IMR-90 (cell line): Measurements from ENCODE around the gene CKMT1B.
"Not testable (repeated sequence)": the region's sequence is repeated elsewhere in the genome, so short reads cannot be mapped to it uniquely, and the experiment has no call there.

Source experiments
- CHD1 ChIP-seq: IDR thresholded peaks from 2 replicates; pipeline ENCODE4 v1.6.1; 2012; ENCODE audit warnings: low read depth, low read length, improper control_type of control experiment
- FOS ChIP-seq: fragments of 150-350 bp; IDR thresholded peaks from 2 replicates; pipeline ENCODE4 v1.6.1; 2016; ENCODE audit warnings: low read depth, low read length
- TF ChIP-seq, protein P1 (sequence below): conservative IDR thresholded peaks from 2 replicates; pipeline ENCODE4 v1.5.1; 2012; ENCODE audit warnings: mild to moderate bottlenecking, low read depth, low read length, improper control_type of control experiment

DNA sequence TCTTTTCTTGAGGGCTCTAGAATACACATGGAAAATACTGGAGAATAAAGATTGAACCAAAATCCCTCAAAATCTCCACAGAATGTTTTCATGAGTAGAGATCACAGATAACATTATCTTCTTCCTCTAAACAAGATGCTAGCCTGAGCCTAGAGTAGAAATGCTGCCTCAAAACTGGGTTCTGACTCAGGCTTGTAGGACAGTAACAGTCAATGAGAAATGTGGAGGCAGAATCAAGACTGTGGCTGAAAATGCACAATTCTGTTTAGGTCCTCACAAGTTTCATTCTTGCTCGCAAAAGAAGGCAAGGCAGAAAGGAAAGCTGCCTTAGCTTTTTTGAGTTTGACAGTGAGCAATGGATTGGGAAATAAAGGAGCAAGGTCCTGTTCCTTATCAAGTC is 19.2 kb upstream of the CKMT1B start:
- TF ChIP-seq, protein P1, sequence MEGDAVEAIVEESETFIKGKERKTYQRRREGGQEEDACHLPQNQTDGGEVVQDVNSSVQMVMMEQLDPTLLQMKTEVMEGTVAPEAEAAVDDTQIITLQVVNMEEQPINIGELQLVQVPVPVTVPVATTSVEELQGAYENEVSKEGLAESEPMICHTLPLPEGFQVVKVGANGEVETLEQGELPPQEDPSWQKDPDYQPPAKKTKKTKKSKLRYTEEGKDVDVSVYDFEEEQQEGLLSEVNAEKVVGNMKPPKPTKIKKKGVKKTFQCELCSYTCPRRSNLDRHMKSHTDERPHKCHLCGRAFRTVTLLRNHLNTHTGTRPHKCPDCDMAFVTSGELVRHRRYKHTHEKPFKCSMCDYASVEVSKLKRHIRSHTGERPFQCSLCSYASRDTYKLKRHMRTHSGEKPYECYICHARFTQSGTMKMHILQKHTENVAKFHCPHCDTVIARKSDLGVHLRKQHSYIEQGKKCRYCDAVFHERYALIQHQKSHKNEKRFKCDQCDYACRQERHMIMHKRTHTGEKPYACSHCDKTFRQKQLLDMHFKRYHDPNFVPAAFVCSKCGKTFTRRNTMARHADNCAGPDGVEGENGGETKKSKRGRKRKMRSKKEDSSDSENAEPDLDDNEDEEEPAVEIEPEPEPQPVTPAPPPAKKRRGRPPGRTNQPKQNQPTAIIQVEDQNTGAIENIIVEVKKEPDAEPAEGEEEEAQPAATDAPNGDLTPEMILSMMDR: not testable (repeated sequence)
- TF ChIP-seq CHD1, FOS: not testable (repeated sequence)
